Loucy (cell line): ENCODE results near the gene BLOC1S2.
A peak's percentile ranks its signal among the peaks of the same experiment; 100 is the strongest.

ENCODE experiments used
- CTCF ChIP-seq: fragments of 200-600 bp; sonication (generic); conservative IDR thresholded peaks from 2 replicates; pipeline ENCODE4 v1.5.1; 2014; ENCODE audit warnings: mild to moderate bottlenecking, antibody characterized with exemption, low read length
- EZH2phosphoT487 ChIP-seq: fragments of 200-600 bp; IDR thresholded peaks from 2 replicates; pipeline ENCODE4 v1.6.1; 2018; ENCODE audit warnings: antibody characterized with exemption, mild to moderate bottlenecking, moderate library complexity, borderline replicate concordance

- TF ChIP-seq CTCF (peak; percentile 75), EZH2phosphoT487 (no peak)
These were observed 17.3 kb upstream of the BLOC1S2 start for GRCh38 chr10:100303724-100304319.
